ENCODE results near the gene OR10A5. TPM values are rescaled to one million over a fixed set of nuclear protein-coding genes. Genes with fewer than 3 reads are reported as not detected.

Gene OR10A5
- total and polyA plus RNA-seq, 2 of the 13 experiments (the other 11 are each of a cell fraction or from before 2014, with no cell fraction given): not detected

DNA sequence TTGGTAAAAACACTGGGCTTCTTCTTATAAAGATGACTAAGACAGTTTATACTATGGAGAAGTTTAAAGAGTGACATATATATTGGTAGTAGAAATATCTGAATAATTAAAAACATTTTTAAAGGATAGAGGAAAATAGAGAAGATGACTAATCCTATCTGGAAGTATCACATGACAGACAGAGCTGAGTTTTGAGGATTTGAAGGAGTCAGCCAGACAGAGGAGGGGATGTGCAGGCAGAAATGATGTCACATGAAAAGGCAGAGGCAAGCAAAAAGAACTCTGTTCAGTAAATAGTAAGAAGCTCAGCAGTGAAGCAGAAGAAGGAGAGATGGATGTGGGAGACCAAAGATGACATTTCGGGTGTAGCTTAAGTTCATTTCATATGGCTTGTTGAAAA lies 19.0 kb downstream of the OR10A5 start:
- CTCF ChIA-PET (ENCODE audit: low intra/inter-chr PET ratio, low total read pairs): no interaction called here
- TF ChIP-seq, protein P1, sequence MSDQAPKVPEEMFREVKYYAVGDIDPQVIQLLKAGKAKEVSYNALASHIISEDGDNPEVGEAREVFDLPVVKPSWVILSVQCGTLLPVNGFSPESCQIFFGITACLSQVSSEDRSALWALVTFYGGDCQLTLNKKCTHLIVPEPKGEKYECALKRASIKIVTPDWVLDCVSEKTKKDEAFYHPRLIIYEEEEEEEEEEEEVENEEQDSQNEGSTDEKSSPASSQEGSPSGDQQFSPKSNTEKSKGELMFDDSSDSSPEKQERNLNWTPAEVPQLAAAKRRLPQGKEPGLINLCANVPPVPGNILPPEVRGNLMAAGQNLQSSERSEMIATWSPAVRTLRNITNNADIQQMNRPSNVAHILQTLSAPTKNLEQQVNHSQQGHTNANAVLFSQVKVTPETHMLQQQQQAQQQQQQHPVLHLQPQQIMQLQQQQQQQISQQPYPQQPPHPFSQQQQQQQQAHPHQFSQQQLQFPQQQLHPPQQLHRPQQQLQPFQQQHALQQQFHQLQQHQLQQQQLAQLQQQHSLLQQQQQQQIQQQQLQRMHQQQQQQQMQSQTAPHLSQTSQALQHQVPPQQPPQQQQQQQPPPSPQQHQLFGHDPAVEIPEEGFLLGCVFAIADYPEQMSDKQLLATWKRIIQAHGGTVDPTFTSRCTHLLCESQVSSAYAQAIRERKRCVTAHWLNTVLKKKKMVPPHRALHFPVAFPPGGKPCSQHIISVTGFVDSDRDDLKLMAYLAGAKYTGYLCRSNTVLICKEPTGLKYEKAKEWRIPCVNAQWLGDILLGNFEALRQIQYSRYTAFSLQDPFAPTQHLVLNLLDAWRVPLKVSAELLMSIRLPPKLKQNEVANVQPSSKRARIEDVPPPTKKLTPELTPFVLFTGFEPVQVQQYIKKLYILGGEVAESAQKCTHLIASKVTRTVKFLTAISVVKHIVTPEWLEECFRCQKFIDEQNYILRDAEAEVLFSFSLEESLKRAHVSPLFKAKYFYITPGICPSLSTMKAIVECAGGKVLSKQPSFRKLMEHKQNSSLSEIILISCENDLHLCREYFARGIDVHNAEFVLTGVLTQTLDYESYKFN (CRISPR knock-in tag; conservative IDR thresholded peaks at IDR 0.05): no peak
- TF ChIP-seq NCOA2 (CRISPR knock-in tag; IDR thresholded peaks at IDR 0.05) (no peak), RCOR2 (CRISPR knock-in tag; IDR thresholded peaks at IDR 0.05) (no peak), MAFF (IDR thresholded peaks at IDR 0.05; ENCODE audit: low read depth, low read length) (no peak), MEIS2 (CRISPR knock-in tag; IDR thresholded peaks at IDR 0.05) (no peak), ZNF343 (CRISPR knock-in tag; IDR thresholded peaks at IDR 0.05) (no peak)

DNA sequence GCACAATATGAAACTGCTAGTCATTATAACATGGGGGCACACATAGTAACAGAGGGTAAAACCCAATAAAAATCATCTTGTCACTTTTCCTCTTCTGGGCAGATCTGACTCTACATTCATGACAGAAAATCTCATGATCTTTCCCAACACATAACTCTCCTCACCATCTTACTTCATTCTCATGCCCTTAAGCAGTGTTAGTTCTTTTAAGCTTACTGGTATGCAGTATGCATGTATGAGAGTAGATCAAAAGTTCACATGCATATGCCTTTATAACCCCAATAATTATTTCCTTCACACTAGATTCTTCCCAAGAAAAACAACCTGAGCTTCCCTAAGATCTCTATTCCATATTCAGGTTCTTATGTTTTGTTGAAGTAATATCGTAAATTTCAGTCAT lies 25.8 kb downstream of the OR10A5 start:
- ATAC-seq (no peak), FAIRE-seq (no peak), DNase-seq (ENCODE audit: low spot score) (no peak)
- Histone ChIP-seq H3K4me1 (ENCODE audit: insufficient read depth, low read length) (no peaks in the 10 kb centered on the region), H4K20me1 (ENCODE audit: insufficient read depth, low read length) (no peaks in the 10 kb centered on the region), H3K36me3 (replicated peaks in 1 of 2; ENCODE audit: control insufficient read depth in 1 of 2, insufficient read depth in 2 of 2, low read length in 2 of 2) (no peaks in the 10 kb centered on the region), H3K9ac (ENCODE audit: insufficient read depth, low read depth, low read length) (no peak overlapping the region), H3K4me3 (replicated peaks in 1 of 3; ENCODE audit: insufficient read depth in 1 of 3, low read depth in 2 of 3, low read length in 3 of 3) (no peak overlapping the region), H3K27me3 (ENCODE audit: control insufficient read depth in 1 of 2, insufficient read depth in 2 of 2, low read length in 2 of 2) (no peaks in the 10 kb centered on the region), H3K9me3 (ENCODE audit: low read length) (no peaks in the 10 kb centered on the region), H3K79me2 (ENCODE audit: insufficient read depth, low read length) (no peaks in the 10 kb centered on the region), H3K27ac (ENCODE audit: extremely low read length, insufficient read depth, low read length) (no peak overlapping the region), H3K4me2 (ENCODE audit: low read depth, low read length) (no peak overlapping the region), H2AFZ (ENCODE audit: low read length) (no peak overlapping the region)
- intact Hi-C loops (cut with micrococcal nuclease; ENCODE audit: unreplicated experiment) (no loop called here), in situ Hi-C loops (cut with HindIII; ENCODE audit: extremely low pct_ligation_motif_present, low pct_unique_long_range_greater_than_20kb) (no loop called here)
- WGBS (ENCODE audit: low lambda C conversion rate): 0% methylated on average over 1 of the region's 1 CpG
- POLR2A ChIA-PET: no interaction called here
- BruUV-seq (replicated peaks): no TSS peak
- CTCF ChIA-PET (ENCODE audit: low intra/inter-chr PET ratio, low total read pairs): no interaction called here
- TF ChIP-seq ZBTB3 (CRISPR knock-in tag; IDR thresholded peaks at IDR 0.05; ENCODE audit: borderline replicate concordance, low read depth) (no peak), HDAC6 (IDR thresholded peaks at IDR 0.05; ENCODE audit: low read depth, low read length) (no peak)

More for the DNA sequence above, 19.0 kb downstream of the OR10A5 start:
- Histone ChIP-seq H3K4me1 (ENCODE audit: insufficient read depth, low read length) (no peaks in the 10 kb centered on the region), H4K20me1 (ENCODE audit: insufficient read depth, low read length) (no peaks in the 10 kb centered on the region), H3K36me3 (replicated peaks in 1 of 2; ENCODE audit: control insufficient read depth in 1 of 2, insufficient read depth in 2 of 2, low read length in 2 of 2) (no peaks in the 10 kb centered on the region), H3K27me3 (ENCODE audit: control insufficient read depth in 1 of 2, insufficient read depth in 2 of 2, low read length in 2 of 2) (no peaks in the 10 kb centered on the region), H3K4me2 (ENCODE audit: low read depth, low read length) (no peak overlapping the region), H3K79me2 (ENCODE audit: insufficient read depth, low read length) (no peaks in the 10 kb centered on the region), H3K27ac (ENCODE audit: extremely low read length, insufficient read depth, low read length) (no peak overlapping the region), H3K9ac (ENCODE audit: insufficient read depth, low read depth, low read length) (no peak overlapping the region), H3K4me3 (replicated peaks in 1 of 3; ENCODE audit: insufficient read depth in 1 of 3, low read depth in 2 of 3, low read length in 3 of 3) (no peak overlapping the region), H3K9me3 (ENCODE audit: low read length) (no peaks in the 10 kb centered on the region), H2AFZ (ENCODE audit: low read length) (no peak overlapping the region)
- WGBS (ENCODE audit: low lambda C conversion rate): 15% methylated on average over 1 of the region's 1 CpG
- no peak for FAIRE-seq
- no peak for DNase-seq (ENCODE audit: low spot score)
- BruUV-seq (replicated peaks): no TSS peak
- no peak for ATAC-seq
- in situ Hi-C loops (cut with HindIII; ENCODE audit: extremely low pct_ligation_motif_present, low pct_unique_long_range_greater_than_20kb): no loop called here
- intact Hi-C loops (cut with micrococcal nuclease; ENCODE audit: unreplicated experiment): no loop called here
- POLR2A ChIA-PET: no interaction called here

Measured in HepG2 (cell line).